Spinal cord (tissue), 10 donors: Measurements from ENCODE around the gene TGM1. TPM values are rescaled to one million over a fixed set of nuclear protein-coding genes. Genes with fewer than 3 reads are reported as not detected.

Experiments used
- DNase-seq, 6 donors: peaks; one replicate each; pipeline versions ENCODE4 v3.0.0 to v3.0.0-alpha.2; 2013 to 2015; ENCODE audit warnings: low spot score in 6 of 6, low read depth in 4 of 6
- H3K27ac ChIP-seq: one replicate; pipeline ENCODE4 v1.5.1; 2013; ENCODE audit warnings: low read depth, low read length, control low read depth
- H3K27me3 ChIP-seq: one replicate; pipeline ENCODE4 v1.6.1; 2013; ENCODE audit warnings: low read length; ENCODE audit not compliant: control insufficient read depth, insufficient read depth
- H3K36me3 ChIP-seq: one replicate; pipeline ENCODE4 v1.6.1; 2013; ENCODE audit warnings: low read length; ENCODE audit not compliant: control insufficient read depth, insufficient read depth
- H3K4me1 ChIP-seq: one replicate; pipeline ENCODE4 v1.6.1; 2013; ENCODE audit warnings: low read length; ENCODE audit not compliant: control insufficient read depth, insufficient read depth
- H3K4me3 ChIP-seq: one replicate; pipeline ENCODE4 v1.5.1; 2013; ENCODE audit warnings: low read depth, low read length, control low read depth
- H3K9me3 ChIP-seq: one replicate; pipeline ENCODE4 v1.6.1; 2013; ENCODE audit warnings: low read length; ENCODE audit not compliant: control insufficient read depth, insufficient read depth
- WGBS: methylation state at CpG from one replicate; pipeline ENCODE4 v1.1.5; 2013; ENCODE audit warnings: missing lambda C conversion rate; ENCODE audit not compliant: insufficient coverage; 5-methylcytosine and 5-hydroxymethylcytosine counted together
- polyA plus RNA-seq, 2 donors: library from polyadenylated mRNA; unstranded; fragments of 120-200 nt; gene quantifications; one replicate each; pipeline ENCODE4 v1.2.1, GENCODE V29; 2013; ENCODE audit not compliant: insufficient read length in 2 of 2
- total RNA-seq, 2 donors: library from RNA; depleted of rRNA in 1 of 2; stranded (reverse); fragments of 120-200 nt in 1 of 2; fragments of >200 nt in 1 of 2; gene quantifications; one replicate each; pipeline versions ENCODE4 v1.2.3 to v1.2.4, GENCODE V29; 2013 to 2014
- donor health status: healthy.

TGM1 gene
- total and polyA plus RNA-seq, 4 donors: 0.99 to 6.2 (median 5.5) TPM

- peaks cover 6% of the 10 kb centered on the region for H3K4me1 ChIP-seq
- H3K9me3 ChIP-seq: no peaks in the 10 kb centered on the region
- H3K27me3 ChIP-seq: no peaks in the 10 kb centered on the region
- DNase-seq: no peak
- 20% methylated on average over 3 of the region's 3 CpGs for WGBS
- H3K4me3 ChIP-seq: peak overlapping the region; percentile 86
- peak overlapping the region; percentile 90 for H3K27ac ChIP-seq
- H3K36me3 ChIP-seq: peaks cover 31% of the 10 kb centered on the region
Observed at GRCh38 chr14:24271834-24272263, 8.9 kb upstream of the TGM1 start.

GRCh38 chr14:24271134-24271833, 8.3 kb upstream of the TGM1 start, which contains the start of gene RABGGTA:
TSS of gene RABGGTA (minus strand) at chr14:24271597. CDS start at chr14:24271115, 482 bp downstream.
- WGBS: 0% methylated on average over 54 of the region's 61 CpGs
- peaks cover 6% of the 10 kb centered on the region for H3K4me1 ChIP-seq

GRCh38 chr14:24270537-24271133, 7.7 kb upstream of the TGM1 start:
- peaks cover 43% of the 10 kb centered on the region for H3K36me3 ChIP-seq
- peaks cover 6% of the 10 kb centered on the region for H3K4me1 ChIP-seq
- peak overlapping the region; percentile 86 for H3K4me3 ChIP-seq
- H3K27ac ChIP-seq: peak overlapping the region; percentile 90
- no peaks in the 10 kb centered on the region for H3K27me3 ChIP-seq
- H3K9me3 ChIP-seq: no peaks in the 10 kb centered on the region
- peak in 1 of 6 donors; percentile 17 for DNase-seq
- WGBS: 14% methylated on average over 11 of the region's 13 CpGs

More at GRCh38 chr14:24271134-24271833, 8.3 kb upstream of the TGM1 start, which contains the start of gene RABGGTA:
- peaks cover 37% of the 10 kb centered on the region for H3K36me3 ChIP-seq
- DNase-seq: peak; percentile 62 to 97 (median 80)
- peak within 1 kb of the TSS; percentile 86 for H3K4me3 ChIP-seq
- peak within 1 kb of the TSS; percentile 90 for H3K27ac ChIP-seq
- H3K27me3 ChIP-seq: no peaks in the 10 kb centered on the region
- H3K9me3 ChIP-seq: no peaks in the 10 kb centered on the region

GRCh38 chr14:24269910-24270536, 7.0 kb upstream of the TGM1 start:
- no peak overlapping the region for H3K27ac ChIP-seq
- no peaks in the 10 kb centered on the region for H3K27me3 ChIP-seq
- no peaks in the 10 kb centered on the region for H3K9me3 ChIP-seq
- no peak for DNase-seq
- WGBS: 98% methylated on average over 12 of the region's 14 CpGs
- peaks cover 6% of the 10 kb centered on the region for H3K4me1 ChIP-seq
- H3K4me3 ChIP-seq: no peak overlapping the region
- H3K36me3 ChIP-seq: peaks cover 49% of the 10 kb centered on the region

- 93% methylated on average over 8 of the region's 8 CpGs for WGBS
- Histone ChIP-seq H3K9me3 (no peaks in the 10 kb centered on the region), H3K27ac (no peak overlapping the region), H3K4me3 (no peak overlapping the region), H3K27me3 (no peaks in the 10 kb centered on the region), H3K36me3 (peaks cover 54% of the 10 kb centered on the region), H3K4me1 (peaks cover 6% of the 10 kb centered on the region)
- DNase-seq: no peak
Observed at GRCh38 chr14:24269368-24269767, 6.4 kb upstream of the TGM1 start.

- Histone ChIP-seq H3K4me3 (no peak overlapping the region), H3K9me3 (no peaks in the 10 kb centered on the region), H3K27ac (no peak overlapping the region), H3K27me3 (no peaks in the 10 kb centered on the region), H3K36me3 (peaks cover 60% of the 10 kb centered on the region), H3K4me1 (peaks cover 6% of the 10 kb centered on the region)
- no peak for DNase-seq
- WGBS: 96% methylated on average over 5 of the region's 9 CpGs
Observed at GRCh38 chr14:24268225-24268624, 5.2 kb upstream of the TGM1 start.

GRCh38 chr14:24267516-24267915, 4.5 kb upstream of the TGM1 start:
- peaks cover 65% of the 10 kb centered on the region for H3K36me3 ChIP-seq
- H3K27ac ChIP-seq: no peak overlapping the region
- H3K9me3 ChIP-seq: no peaks in the 10 kb centered on the region
- 89% methylated on average over 9 of the region's 9 CpGs for WGBS
- DNase-seq: no peak
- H3K4me3 ChIP-seq: no peak overlapping the region
- peaks cover 6% of the 10 kb centered on the region for H3K4me1 ChIP-seq
- no peaks in the 10 kb centered on the region for H3K27me3 ChIP-seq

- Histone ChIP-seq H3K9me3 (no peaks in the 10 kb centered on the region), H3K36me3 (peaks cover 73% of the 10 kb centered on the region), H3K27me3 (no peaks in the 10 kb centered on the region), H3K4me3 (no peak overlapping the region), H3K27ac (no peak overlapping the region), H3K4me1 (peaks cover 6% of the 10 kb centered on the region)
- WGBS: 90% methylated on average over 18 of the region's 18 CpGs
- DNase-seq: no peak
Observed at GRCh38 chr14:24266344-24267244, 3.6 kb upstream of the TGM1 start.

- Histone ChIP-seq H3K4me1 (no peaks in the 10 kb centered on the region), H3K36me3 (peaks cover 80% of the 10 kb centered on the region), H3K4me3 (no peak overlapping the region), H3K27me3 (no peaks in the 10 kb centered on the region), H3K27ac (no peak overlapping the region), H3K9me3 (no peaks in the 10 kb centered on the region)
- no peak for DNase-seq
- 69% methylated on average over 5 of the region's 6 CpGs for WGBS
Observed at GRCh38 chr14:24264298-24264697, 1.3 kb upstream of the TGM1 start.
